Measurements from ENCODE around the gene IKZF1. TPM values are rescaled to one million over a fixed set of nuclear protein-coding genes. Genes with fewer than 3 reads are reported as not detected.

The IKZF1 gene
- total RNA-seq, 1 donor from 2014 or later: 2.1 TPM

GRCh38 chr7:50436133-50436806 is 131.8 kb downstream of the IKZF1 start:
- H3K9me3 ChIP-seq (ENCODE audit: control insufficient read depth in 3 of 3, low read length in 3 of 3): no peaks in the 10 kb centered on the region
- H3K9ac ChIP-seq (ENCODE audit: low read depth in 1 of 3, low read length in 3 of 3): no peak overlapping the region
- peaks cover 0 to 8% (median 5%) of the 10 kb centered on the region in 3 donors for H3K36me3 ChIP-seq (ENCODE audit: control insufficient read depth in 3 of 3, insufficient read depth in 3 of 3, low read length in 3 of 3)
- H3K4me1 ChIP-seq (ENCODE audit: control insufficient read depth in 3 of 3, insufficient read depth in 3 of 3, low read length in 3 of 3): no peaks in the 10 kb centered on the region
- no peak overlapping the region for H3K27ac ChIP-seq (ENCODE audit: low read depth, low read length)
- H3K4me3 ChIP-seq (ENCODE audit: low read length in 3 of 3): no peak overlapping the region
- H3K27me3 ChIP-seq (ENCODE audit: control insufficient read depth in 3 of 3, insufficient read depth in 3 of 3, low read length in 3 of 3): no peaks in the 10 kb centered on the region

GRCh38 chr7:50446542-50446960 is 142.0 kb downstream of the IKZF1 start:
- Histone ChIP-seq H3K36me3 (ENCODE audit: control insufficient read depth in 3 of 3, insufficient read depth in 3 of 3, low read length in 3 of 3) (peaks cover 13 to 17% (median 13%) of the 10 kb centered on the region in 3 donors), H3K9ac (ENCODE audit: low read depth in 1 of 3, low read length in 3 of 3) (no peak overlapping the region), H3K4me3 (ENCODE audit: low read length in 3 of 3) (no peak overlapping the region), H3K27me3 (ENCODE audit: control insufficient read depth in 3 of 3, insufficient read depth in 3 of 3, low read length in 3 of 3) (no peaks in the 10 kb centered on the region), H3K4me1 (ENCODE audit: control insufficient read depth in 3 of 3, insufficient read depth in 3 of 3, low read length in 3 of 3) (peaks cover 9 to 18% (median 12%) of the 10 kb centered on the region in 3 donors), H3K9me3 (ENCODE audit: control insufficient read depth in 3 of 3, low read length in 3 of 3) (no peaks in the 10 kb centered on the region), H3K27ac (ENCODE audit: low read depth, low read length) (no peak overlapping the region)

- no peak overlapping the region for H3K9ac ChIP-seq (ENCODE audit: low read depth in 1 of 3, low read length in 3 of 3)
- H3K36me3 ChIP-seq (ENCODE audit: control insufficient read depth in 3 of 3, insufficient read depth in 3 of 3, low read length in 3 of 3): peaks cover 13 to 17% (median 13%) of the 10 kb centered on the region in 3 donors
- H3K4me1 ChIP-seq (ENCODE audit: control insufficient read depth in 3 of 3, insufficient read depth in 3 of 3, low read length in 3 of 3): peaks cover 9 to 18% (median 12%) of the 10 kb centered on the region in 3 donors
- H3K4me3 ChIP-seq (ENCODE audit: low read length in 3 of 3): no peak overlapping the region
- H3K27ac ChIP-seq (ENCODE audit: low read depth, low read length): no peak overlapping the region
- H3K9me3 ChIP-seq (ENCODE audit: control insufficient read depth in 3 of 3, low read length in 3 of 3): no peaks in the 10 kb centered on the region
- H3K27me3 ChIP-seq (ENCODE audit: control insufficient read depth in 3 of 3, insufficient read depth in 3 of 3, low read length in 3 of 3): no peaks in the 10 kb centered on the region
Measured at GRCh38 chr7:50448823-50449222, 144.3 kb downstream of the IKZF1 start.

- Histone ChIP-seq H3K27ac (ENCODE audit: low read depth, low read length) (peak overlapping the region; percentile 64), H3K36me3 (ENCODE audit: control insufficient read depth in 3 of 3, insufficient read depth in 3 of 3, low read length in 3 of 3) (peaks cover 13 to 17% (median 13%) of the 10 kb centered on the region in 3 donors), H3K9ac (ENCODE audit: low read depth in 1 of 3, low read length in 3 of 3) (peak overlapping the region; percentile 72 to 86 (median 78)), H3K9me3 (ENCODE audit: control insufficient read depth in 3 of 3, low read length in 3 of 3) (no peaks in the 10 kb centered on the region), H3K27me3 (ENCODE audit: control insufficient read depth in 3 of 3, insufficient read depth in 3 of 3, low read length in 3 of 3) (no peaks in the 10 kb centered on the region), H3K4me3 (ENCODE audit: low read length in 3 of 3) (peak overlapping the region; percentile 82 to 93 (median 91)), H3K4me1 (ENCODE audit: control insufficient read depth in 3 of 3, insufficient read depth in 3 of 3, low read length in 3 of 3) (peaks cover 9 to 18% (median 12%) of the 10 kb centered on the region in 3 donors)
Measured at GRCh38 chr7:50449501-50449880, 145.0 kb downstream of the IKZF1 start.

GRCh38 chr7:50449881-50450589 is 145.5 kb downstream of the IKZF1 start, which contains the start of gene FIGNL1:
TSS of gene FIGNL1 (minus strand) at chr7:50450350. CDS start at chr7:50447287, 3,063 bp downstream.
- H3K9ac ChIP-seq (ENCODE audit: low read depth in 1 of 3, low read length in 3 of 3): peak within 1 kb of the TSS; percentile 72 to 86 (median 78)
- peak within 1 kb of the TSS; percentile 64 for H3K27ac ChIP-seq (ENCODE audit: low read depth, low read length)
- H3K9me3 ChIP-seq (ENCODE audit: control insufficient read depth in 3 of 3, low read length in 3 of 3): no peaks in the 10 kb centered on the region
- peaks cover 13 to 17% (median 13%) of the 10 kb centered on the region in 3 donors for H3K36me3 ChIP-seq (ENCODE audit: control insufficient read depth in 3 of 3, insufficient read depth in 3 of 3, low read length in 3 of 3)
- H3K4me1 ChIP-seq (ENCODE audit: control insufficient read depth in 3 of 3, insufficient read depth in 3 of 3, low read length in 3 of 3): peaks cover 9 to 18% (median 12%) of the 10 kb centered on the region in 3 donors
- H3K4me3 ChIP-seq (ENCODE audit: low read length in 3 of 3): peak within 1 kb of the TSS; percentile 82 to 93 (median 91)
- peaks cover 0 to 4% (median 0%) of the 10 kb centered on the region in 3 donors for H3K27me3 ChIP-seq (ENCODE audit: control insufficient read depth in 3 of 3, insufficient read depth in 3 of 3, low read length in 3 of 3)

GRCh38 chr7:50450590-50451032 is 146.1 kb downstream of the IKZF1 start:
- peak overlapping the region; percentile 64 for H3K27ac ChIP-seq (ENCODE audit: low read depth, low read length)
- H3K9ac ChIP-seq (ENCODE audit: low read depth in 1 of 3, low read length in 3 of 3): peak overlapping the region; percentile 72 to 86 (median 78)

More at GRCh38 chr7:50450590-50451032, 146.1 kb downstream of the IKZF1 start:
- H3K27me3 ChIP-seq (ENCODE audit: control insufficient read depth in 3 of 3, insufficient read depth in 3 of 3, low read length in 3 of 3): peaks cover 0 to 4% (median 0%) of the 10 kb centered on the region in 3 donors
- peaks cover 9 to 18% (median 12%) of the 10 kb centered on the region in 3 donors for H3K4me1 ChIP-seq (ENCODE audit: control insufficient read depth in 3 of 3, insufficient read depth in 3 of 3, low read length in 3 of 3)
- peaks cover 10 to 13% (median 11%) of the 10 kb centered on the region in 3 donors for H3K36me3 ChIP-seq (ENCODE audit: control insufficient read depth in 3 of 3, insufficient read depth in 3 of 3, low read length in 3 of 3)
- peak overlapping the region; percentile 82 to 93 (median 91) for H3K4me3 ChIP-seq (ENCODE audit: low read length in 3 of 3)
- H3K9me3 ChIP-seq (ENCODE audit: control insufficient read depth in 3 of 3, low read length in 3 of 3): no peaks in the 10 kb centered on the region

Small RNAs within 50 kb of the gene (small RNA-seq; reads per million reads assigned to genes)
- not detected for gene RNU6-1091P

Other genes with a start within 250 kb of the IKZF1 start
- not detected for gene ZPBP, start 211.5 kb upstream of the IKZF1 start, total RNA-seq
- 14.6 TPM for gene FIGNL1, start 145.6 kb downstream of the IKZF1 start, total RNA-seq